ENCODE results near the gene B4GALT2.

B4GALT2 gene

DNA sequence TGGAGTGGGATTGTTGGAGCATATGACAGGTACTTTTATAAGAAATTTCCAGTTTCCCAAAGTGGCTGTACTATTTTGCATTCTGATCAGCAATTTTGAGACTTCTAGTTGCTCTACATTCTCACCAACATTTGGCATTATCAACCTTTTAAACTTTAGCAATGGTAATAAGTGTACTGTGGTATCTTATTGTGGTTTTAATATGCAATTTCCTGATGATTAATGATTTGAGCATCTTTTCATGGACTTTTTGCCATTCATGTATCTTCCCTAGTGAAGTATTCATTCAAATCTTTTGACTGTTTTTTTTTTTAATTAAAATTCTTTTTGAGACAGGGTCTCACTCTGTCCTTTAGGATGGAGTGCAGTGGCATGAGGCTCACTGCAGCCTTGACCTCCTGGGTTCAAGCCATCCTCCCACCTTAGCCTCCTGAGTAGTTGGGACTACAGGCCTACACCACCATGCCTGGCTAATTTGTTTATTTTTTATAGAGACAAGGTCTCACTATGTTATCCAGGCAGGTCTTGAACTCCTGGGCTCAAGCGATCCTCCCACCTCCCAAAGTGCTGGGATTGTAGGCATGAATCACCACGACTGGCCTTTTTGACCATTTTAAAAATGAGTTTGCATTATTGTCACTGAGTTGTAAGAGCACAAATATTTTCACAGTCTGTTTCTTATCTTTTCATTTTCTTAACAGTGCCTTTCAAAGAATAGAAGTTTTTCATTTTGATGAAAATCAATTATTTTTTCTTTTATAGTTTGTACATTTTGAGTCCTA lies 60.1 kb downstream of the B4GALT2 start:
- Histone ChIP-seq H3K4me1 (ENCODE audit: insufficient read depth, insufficient read length) (peaks cover 21% of the 10 kb centered on the region), H3K4me3 (ENCODE audit: insufficient read length, low read depth) (no peak overlapping the region), H3K9me3 (ENCODE audit: insufficient read depth, low read length) (no peaks in the 10 kb centered on the region), H3K27me3 (ENCODE audit: insufficient read depth, insufficient read length) (peaks cover 5% of the 10 kb centered on the region), H3K36me3 (ENCODE audit: insufficient read depth, insufficient read length, low read length) (no peaks in the 10 kb centered on the region), H3K9ac (ENCODE audit: insufficient read length, low read depth) (no peak overlapping the region)
- no peak for DNase-seq (ENCODE audit: low read depth, low spot score)
- TF ChIP-seq SUZ12 (IDR thresholded peaks at IDR 0.05; ENCODE audit: extremely low read depth, insufficient read depth, insufficient read length) (no peak), YY1 (IDR thresholded peaks at IDR 0.05; ENCODE audit: insufficient read depth, insufficient read length) (no peak), ZNF274 (IDR thresholded peaks at IDR 0.05; ENCODE audit: low read depth, low read length) (no peak)

DNA sequence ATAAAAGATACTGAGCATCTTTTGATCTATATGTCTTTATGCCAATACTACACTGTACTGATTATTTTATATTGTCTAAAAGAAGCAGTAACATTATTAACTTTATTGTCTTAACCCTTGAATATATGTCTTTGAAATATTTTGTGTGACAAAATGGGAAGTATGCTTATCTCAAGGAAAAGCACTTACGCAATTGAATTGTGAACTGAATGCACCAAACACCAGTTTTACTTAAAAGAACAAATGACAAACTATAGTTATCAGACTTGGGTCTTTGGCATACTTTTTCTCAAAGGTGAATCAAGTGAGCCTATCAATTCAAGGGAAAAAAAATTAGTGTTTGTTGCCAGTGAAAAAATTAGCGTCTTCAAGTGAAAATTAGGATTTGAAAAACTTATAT lies 61.4 kb downstream of the B4GALT2 start:
- Histone ChIP-seq H3K9me3 (ENCODE audit: insufficient read depth, low read length) (no peaks in the 10 kb centered on the region), H3K27me3 (ENCODE audit: insufficient read depth, insufficient read length) (peaks cover 5% of the 10 kb centered on the region), H3K4me1 (ENCODE audit: insufficient read depth, insufficient read length) (peaks cover 21% of the 10 kb centered on the region), H3K4me3 (ENCODE audit: insufficient read length, low read depth) (no peak overlapping the region), H3K9ac (ENCODE audit: insufficient read length, low read depth) (no peak overlapping the region), H3K36me3 (ENCODE audit: insufficient read depth, insufficient read length, low read length) (no peaks in the 10 kb centered on the region)
- DNase-seq (ENCODE audit: low read depth, low spot score): no peak
- TF ChIP-seq ZNF274 (IDR thresholded peaks at IDR 0.05; ENCODE audit: low read depth, low read length) (no peak), SUZ12 (IDR thresholded peaks at IDR 0.05; ENCODE audit: extremely low read depth, insufficient read depth, insufficient read length) (no peak), YY1 (IDR thresholded peaks at IDR 0.05; ENCODE audit: insufficient read depth, insufficient read length) (no peak)

Data from NT2/D1 (cell line).